GM20000 (cell line): ENCODE data around the gene CGN.

Source experiments
- DNase-seq: peaks from one replicate; pipeline ENCODE4 v3.0.0; 2012; ENCODE audit warnings: low spot score
- CTCF ChIP-seq: IDR thresholded peaks from 2 replicates; pipeline ENCODE4 v1.5.1; 2012; ENCODE audit warnings: mild to moderate bottlenecking, control low read depth; ENCODE audit errors: extremely low read depth, missing control alignments

CGN gene

GRCh38 chr1:151541752-151542151 lies 30.6 kb downstream of the CGN start:
- no peak for DNase-seq
- no peak for TF ChIP-seq CTCF

GRCh38 chr1:151542710-151543129 lies 31.5 kb downstream of the CGN start:
- no peak for DNase-seq
- TF ChIP-seq CTCF: no peak

- DNase-seq: no peak
- TF ChIP-seq CTCF: no peak
Measured at GRCh38 chr1:151545542-151545941, 34.4 kb downstream of the CGN start.

GRCh38 chr1:151546011-151546925 lies 35.1 kb downstream of the CGN start:
- DNase-seq: no peak
- no peak for TF ChIP-seq CTCF

- no peak for DNase-seq
- no peak for TF ChIP-seq CTCF
Measured at GRCh38 chr1:151547119-151547899, 36.1 kb downstream of the CGN start.

- TF ChIP-seq CTCF: no peak
- no peak for DNase-seq
Measured at GRCh38 chr1:151547900-151548230, 36.7 kb downstream of the CGN start.

GRCh38 chr1:151549199-151549598 lies 38.0 kb downstream of the CGN start:
- TF ChIP-seq CTCF: no peak
- no peak for DNase-seq
